Measurements from ENCODE around the gene FCER2.

FCER2 gene

DNA sequence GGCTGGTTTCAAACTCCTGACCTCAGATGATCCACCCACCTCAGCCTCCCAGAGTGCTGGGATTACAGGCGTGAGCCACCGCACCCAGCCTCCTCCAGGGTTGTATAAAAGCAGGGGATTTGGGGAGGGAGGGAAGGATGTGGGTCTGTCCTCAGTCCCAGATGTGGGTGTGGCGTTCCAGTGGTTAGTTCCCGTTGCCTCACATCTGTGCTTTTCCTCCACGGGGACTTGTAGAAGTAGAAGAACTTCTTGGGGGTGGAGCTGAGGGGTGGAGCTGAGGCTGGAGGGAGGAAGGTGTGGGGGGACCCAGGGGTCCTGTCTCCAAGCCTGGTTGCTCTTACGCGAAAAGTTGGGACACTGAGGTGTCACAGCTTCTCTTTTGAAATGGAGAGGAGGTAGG, 25.6 kb downstream of the FCER2 start:
- peaks cover 92 to 93% of the 10 kb centered on the region in 2 experiments for H3K4me1 ChIP-seq (ENCODE audit: control insufficient read depth in 1 of 2, insufficient read depth in 1 of 2, low read depth in 1 of 2, low read length in 1 of 2)
- peaks cover 4% of the 10 kb centered on the region for H3K36me3 ChIP-seq
- peak overlapping the region; percentile 61 to 100 for H3K4me3 ChIP-seq (ENCODE audit: low read depth in 1 of 2, low read length in 1 of 2)
- TF ChIP-seq CTCF (IDR thresholded peaks at IDR 0.05) = no peak
- no peaks in the 10 kb centered on the region for H3K9me3 ChIP-seq
- no peaks in the 10 kb centered on the region for H3K27me3 ChIP-seq
- peak overlapping the region; percentile 96 for H3K27ac ChIP-seq

DNA sequence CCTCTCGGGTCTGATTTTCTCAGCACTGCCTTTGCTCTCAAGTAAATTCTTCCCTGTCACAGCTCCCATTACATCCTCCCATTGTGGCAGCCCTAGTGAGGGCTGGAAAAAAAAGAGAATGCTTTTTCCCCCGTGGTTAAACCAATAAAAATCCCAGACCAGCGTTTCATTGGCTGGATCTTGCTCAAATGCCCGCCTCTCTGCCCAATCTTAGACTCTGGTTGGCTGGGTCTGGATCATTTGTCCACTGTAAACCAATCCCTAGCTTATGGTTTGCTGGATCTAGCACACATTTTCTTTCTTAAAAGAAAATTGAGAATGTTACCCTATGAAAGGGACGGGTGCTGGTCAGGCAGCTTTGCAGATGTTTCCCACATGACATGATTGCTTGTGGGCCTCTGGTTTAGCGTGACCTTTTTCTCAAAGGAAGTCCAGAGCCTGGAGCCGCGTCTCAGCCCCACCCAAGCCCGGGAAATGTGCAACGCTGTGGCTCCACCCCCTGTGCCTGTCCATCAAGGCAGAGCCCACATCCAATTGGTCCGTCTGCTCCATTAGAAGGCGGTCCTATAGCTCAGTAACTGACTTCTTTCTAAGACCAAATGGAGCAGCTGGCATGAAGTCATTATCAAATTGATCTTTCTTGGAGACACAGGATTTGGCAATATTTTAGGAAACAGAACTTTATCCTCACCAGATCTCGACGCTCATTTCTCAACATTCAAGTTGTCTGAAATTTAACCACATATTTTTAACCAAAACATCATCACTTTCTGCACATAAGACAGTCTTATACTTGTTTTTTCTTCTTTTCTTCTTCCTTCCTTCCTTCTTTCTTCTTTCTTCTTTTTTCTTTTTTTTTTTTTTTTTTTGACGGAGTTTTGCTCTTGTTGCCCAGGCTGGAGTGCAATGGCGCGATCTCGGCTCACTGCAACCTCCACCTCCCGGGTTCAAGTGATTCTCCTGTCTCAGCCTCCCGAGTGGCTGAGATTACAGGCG, 27.6 kb downstream of the FCER2 start:
- no peaks in the 10 kb centered on the region for H3K9me3 ChIP-seq
- no peaks in the 10 kb centered on the region for H3K36me3 ChIP-seq
- H3K4me1 ChIP-seq (ENCODE audit: control insufficient read depth in 1 of 2, insufficient read depth in 1 of 2, low read depth in 1 of 2, low read length in 1 of 2) = peaks cover 92 to 93% of the 10 kb centered on the region in 2 experiments
- peak overlapping the region; percentile 96 for H3K27ac ChIP-seq
- peak overlapping the region; percentile 44 to 53 for H3K4me3 ChIP-seq (ENCODE audit: low read depth in 1 of 2, low read length in 1 of 2)
- no peaks in the 10 kb centered on the region for H3K27me3 ChIP-seq
- no peak for TF ChIP-seq CTCF (IDR thresholded peaks at IDR 0.05)

- Histone ChIP-seq H3K4me1 (ENCODE audit: control insufficient read depth in 1 of 2, insufficient read depth in 1 of 2, low read depth in 1 of 2, low read length in 1 of 2) (peaks cover 87 to 91% of the 10 kb centered on the region in 2 experiments), H3K27ac (peak overlapping the region; percentile 96), H3K9me3 (no peaks in the 10 kb centered on the region), H3K36me3 (no peaks in the 10 kb centered on the region), H3K27me3 (no peaks in the 10 kb centered on the region), H3K4me3 (ENCODE audit: low read depth in 1 of 2, low read length in 1 of 2) (no peak overlapping the region)
- TF ChIP-seq CTCF (IDR thresholded peaks at IDR 0.05) = no peak
Observed at GRCh38 chr19:7672522-7672921, 29.4 kb downstream of the FCER2 start.

DNA sequence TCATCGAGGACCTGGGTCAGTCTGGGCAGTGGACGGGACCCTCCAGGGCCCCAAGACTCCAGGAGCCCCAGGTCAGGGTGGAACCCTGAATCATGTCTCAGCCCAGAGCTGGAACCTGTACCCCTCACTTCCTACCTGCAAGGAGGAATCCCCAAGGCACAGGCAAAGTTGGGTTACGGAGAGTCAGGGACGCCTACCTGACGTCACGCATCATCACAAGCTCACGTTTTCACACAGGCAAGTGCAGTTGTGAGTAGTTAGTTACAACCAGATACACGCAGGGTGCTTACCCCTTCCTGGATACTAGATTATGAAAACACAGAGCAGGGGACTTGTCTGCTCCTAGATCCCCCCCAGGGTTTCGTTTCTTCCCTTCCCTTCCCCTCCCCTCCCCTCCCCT, 31.1 kb downstream of the FCER2 start:
- peak overlapping the region; percentile 63 to 67 for H3K4me3 ChIP-seq (ENCODE audit: low read depth in 1 of 2, low read length in 1 of 2)
- no peak for TF ChIP-seq CTCF (IDR thresholded peaks at IDR 0.05)
- no peaks in the 10 kb centered on the region for H3K36me3 ChIP-seq
- H3K27ac ChIP-seq = peak overlapping the region; percentile 75
- H3K4me1 ChIP-seq (ENCODE audit: control insufficient read depth in 1 of 2, insufficient read depth in 1 of 2, low read depth in 1 of 2, low read length in 1 of 2) = peaks cover 70 to 74% of the 10 kb centered on the region in 2 experiments
- no peaks in the 10 kb centered on the region for H3K9me3 ChIP-seq
- H3K27me3 ChIP-seq = no peaks in the 10 kb centered on the region

DNA sequence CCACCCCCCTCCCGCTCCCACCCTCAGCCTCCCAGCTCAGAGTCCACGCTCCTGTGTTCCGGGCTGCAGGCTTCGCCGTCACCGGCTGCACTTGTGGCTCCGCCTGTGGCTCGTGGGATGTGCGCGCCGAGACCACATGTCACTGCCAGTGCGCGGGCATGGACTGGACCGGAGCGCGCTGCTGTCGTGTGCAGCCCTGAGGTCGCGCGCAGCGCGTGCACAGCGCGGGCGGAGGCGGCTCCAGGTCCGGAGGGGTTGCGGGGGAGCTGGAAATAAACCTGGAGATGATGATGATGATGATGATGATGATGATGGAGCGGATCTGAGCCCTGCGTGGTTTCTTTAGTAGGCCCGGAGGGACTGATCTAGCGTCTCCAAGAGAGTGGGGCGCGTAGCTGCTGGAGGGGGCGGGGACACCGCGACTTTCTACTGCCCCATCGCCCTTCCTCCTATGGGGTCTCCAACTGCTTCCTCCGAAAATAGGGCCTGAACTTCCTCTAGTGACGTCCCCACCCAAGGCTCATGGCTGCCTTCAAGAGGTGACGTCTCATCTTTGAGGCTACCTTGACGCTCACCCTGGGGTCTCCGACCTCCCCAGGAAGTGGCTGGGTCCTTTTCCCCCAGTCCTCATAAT, 31.7 kb downstream of the FCER2 start:
- peak overlapping the region; percentile 75 for H3K27ac ChIP-seq
- no peak for TF ChIP-seq CTCF (IDR thresholded peaks at IDR 0.05)
- peaks cover 65 to 73% of the 10 kb centered on the region in 2 experiments for H3K4me1 ChIP-seq (ENCODE audit: control insufficient read depth in 1 of 2, insufficient read depth in 1 of 2, low read depth in 1 of 2, low read length in 1 of 2)
- peak overlapping the region; percentile 63 to 67 for H3K4me3 ChIP-seq (ENCODE audit: low read depth in 1 of 2, low read length in 1 of 2)
- no peaks in the 10 kb centered on the region for H3K9me3 ChIP-seq
- no peaks in the 10 kb centered on the region for H3K27me3 ChIP-seq
- no peaks in the 10 kb centered on the region for H3K36me3 ChIP-seq
